Effector memory CD4-positive, alpha-beta T cell (primary cell): ENCODE results near the gene MRTFB.
"Not testable (repeated sequence)": the region's sequence is repeated elsewhere in the genome, so short reads cannot be mapped to it uniquely, and the experiment has no call there.

ENCODE experiments used
- DNase-seq, 3 donors: peaks; one replicate each; pipeline ENCODE4 v3.0.0-alpha.2; 2020
- H3K27ac ChIP-seq: 2 replicates; pipeline ENCODE4 v1.7.0; 2013; ENCODE audit warnings: mild to moderate bottlenecking, low read length, moderate library complexity; ENCODE audit not compliant: insufficient read depth, poor library complexity, severe bottlenecking
- H3K27me3 ChIP-seq: replicated peaks from 2 replicates; pipeline ENCODE4 v1.7.0; 2013; ENCODE audit warnings: mild to moderate bottlenecking, low read length; ENCODE audit not compliant: insufficient read depth, control insufficient read depth, poor library complexity, severe bottlenecking
- H3K36me3 ChIP-seq: 2 replicates; pipeline ENCODE4 v1.7.0; 2013; ENCODE audit warnings: mild to moderate bottlenecking, low read length, moderate library complexity; ENCODE audit not compliant: control insufficient read depth, insufficient read depth
- H3K4me1 ChIP-seq: 2 replicates; pipeline ENCODE4 v1.7.0; 2013; ENCODE audit warnings: low read length, mild to moderate bottlenecking; ENCODE audit not compliant: control insufficient read depth, insufficient read depth, poor library complexity, severe bottlenecking
- H3K4me3 ChIP-seq: 2 replicates; pipeline ENCODE4 v1.7.0; 2013; ENCODE audit warnings: low read length, low read depth, mild to moderate bottlenecking; ENCODE audit not compliant: insufficient read depth, poor library complexity, severe bottlenecking
- H3K9me3 ChIP-seq: 2 replicates; pipeline ENCODE4 v1.7.0; 2013; ENCODE audit warnings: mild to moderate bottlenecking, low read length, moderate library complexity; ENCODE audit not compliant: control insufficient read depth

Gene MRTFB

GRCh38 chr16:14042706-14043105, 28.4 kb upstream of the MRTFB start:
- Histone ChIP-seq H3K36me3 (no peaks in the 10 kb centered on the region), H3K27ac (no peak overlapping the region), H3K9me3 (no peaks in the 10 kb centered on the region), H3K27me3 (no peaks in the 10 kb centered on the region), H3K4me3 (no peak overlapping the region), H3K4me1 (no peaks in the 10 kb centered on the region)
- no peak for DNase-seq

- DNase-seq, result no peak
- no peaks in the 10 kb centered on the region for H3K27me3 ChIP-seq
- no peaks in the 10 kb centered on the region for H3K9me3 ChIP-seq
- H3K4me1 ChIP-seq, result no peaks in the 10 kb centered on the region
- H3K27ac ChIP-seq, result no peak overlapping the region
- no peak overlapping the region for H3K4me3 ChIP-seq
- H3K36me3 ChIP-seq, result no peaks in the 10 kb centered on the region
Measured at GRCh38 chr16:14043278-14043677, 27.8 kb upstream of the MRTFB start.

GRCh38 chr16:14043793-14044192, 27.3 kb upstream of the MRTFB start:
- Histone ChIP-seq H3K27me3 (no peaks in the 10 kb centered on the region), H3K9me3 (no peaks in the 10 kb centered on the region), H3K27ac (no peak overlapping the region), H3K4me3 (no peak overlapping the region), H3K4me1 (no peaks in the 10 kb centered on the region), H3K36me3 (no peaks in the 10 kb centered on the region)
- no peak for DNase-seq

- not testable (repeated sequence) for DNase-seq, H3K36me3 ChIP-seq, H3K9me3 ChIP-seq, H3K27me3 ChIP-seq, H3K4me3 ChIP-seq, H3K27ac ChIP-seq, H3K4me1 ChIP-seq
Measured at GRCh38 chr16:14047121-14047859, 23.8 kb upstream of the MRTFB start.

- DNase-seq, result no peak
- H3K4me1 ChIP-seq, result no peaks in the 10 kb centered on the region
- no peak overlapping the region for H3K4me3 ChIP-seq
- H3K27me3 ChIP-seq, result no peaks in the 10 kb centered on the region
- H3K27ac ChIP-seq, result no peak overlapping the region
- H3K36me3 ChIP-seq, result no peaks in the 10 kb centered on the region
- H3K9me3 ChIP-seq, result no peaks in the 10 kb centered on the region
Measured at GRCh38 chr16:14050291-14051027, 20.7 kb upstream of the MRTFB start.

- Histone ChIP-seq H3K9me3 (no peaks in the 10 kb centered on the region), H3K27ac (no peak overlapping the region), H3K4me1 (no peaks in the 10 kb centered on the region)
Measured at GRCh38 chr16:14051103-14051729, 19.9 kb upstream of the MRTFB start.

GRCh38 chr16:14056970-14057369, 14.1 kb upstream of the MRTFB start:
- Histone ChIP-seq H3K27ac (no peak overlapping the region), H3K4me1 (no peaks in the 10 kb centered on the region), H3K27me3 (no peaks in the 10 kb centered on the region), H3K36me3 (no peaks in the 10 kb centered on the region), H3K9me3 (no peaks in the 10 kb centered on the region), H3K4me3 (no peak overlapping the region)
- DNase-seq, result no peak

More at GRCh38 chr16:14051103-14051729, 19.9 kb upstream of the MRTFB start:
- H3K27me3 ChIP-seq, result no peaks in the 10 kb centered on the region
- DNase-seq, result no peak
- no peak overlapping the region for H3K4me3 ChIP-seq
- H3K36me3 ChIP-seq, result no peaks in the 10 kb centered on the region

GRCh38 chr16:14057878-14058382, 13.2 kb upstream of the MRTFB start:
- DNase-seq, result no peak
- no peaks in the 10 kb centered on the region for H3K27me3 ChIP-seq
- no peak overlapping the region for H3K27ac ChIP-seq
- H3K9me3 ChIP-seq, result no peaks in the 10 kb centered on the region
- no peak overlapping the region for H3K4me3 ChIP-seq
- H3K36me3 ChIP-seq, result no peaks in the 10 kb centered on the region
- no peaks in the 10 kb centered on the region for H3K4me1 ChIP-seq

GRCh38 chr16:14061732-14062259, 9.3 kb upstream of the MRTFB start:
- no peak overlapping the region for H3K27ac ChIP-seq
- no peak overlapping the region for H3K4me3 ChIP-seq
- H3K27me3 ChIP-seq, result no peaks in the 10 kb centered on the region
- DNase-seq, result no peak
- no peaks in the 10 kb centered on the region for H3K4me1 ChIP-seq
- H3K36me3 ChIP-seq, result no peaks in the 10 kb centered on the region
- no peaks in the 10 kb centered on the region for H3K9me3 ChIP-seq

- Histone ChIP-seq H3K27ac (no peak overlapping the region), H3K27me3 (no peaks in the 10 kb centered on the region), H3K36me3 (no peaks in the 10 kb centered on the region), H3K9me3 (no peaks in the 10 kb centered on the region), H3K4me1 (no peaks in the 10 kb centered on the region), H3K4me3 (no peak overlapping the region)
- no peak for DNase-seq
Measured at GRCh38 chr16:14062261-14062660, 8.9 kb upstream of the MRTFB start.
